Islet of Langerhans (tissue), 1 donor: ENCODE measurements around the gene GREB1L.

Source experiments
- FAIRE-seq: peaks from one replicate; lab custom pipeline; 2011; peaks lifted over from hg19 to GRCh38; lab: Jason Lieb, UNC

GREB1L gene

DNA sequence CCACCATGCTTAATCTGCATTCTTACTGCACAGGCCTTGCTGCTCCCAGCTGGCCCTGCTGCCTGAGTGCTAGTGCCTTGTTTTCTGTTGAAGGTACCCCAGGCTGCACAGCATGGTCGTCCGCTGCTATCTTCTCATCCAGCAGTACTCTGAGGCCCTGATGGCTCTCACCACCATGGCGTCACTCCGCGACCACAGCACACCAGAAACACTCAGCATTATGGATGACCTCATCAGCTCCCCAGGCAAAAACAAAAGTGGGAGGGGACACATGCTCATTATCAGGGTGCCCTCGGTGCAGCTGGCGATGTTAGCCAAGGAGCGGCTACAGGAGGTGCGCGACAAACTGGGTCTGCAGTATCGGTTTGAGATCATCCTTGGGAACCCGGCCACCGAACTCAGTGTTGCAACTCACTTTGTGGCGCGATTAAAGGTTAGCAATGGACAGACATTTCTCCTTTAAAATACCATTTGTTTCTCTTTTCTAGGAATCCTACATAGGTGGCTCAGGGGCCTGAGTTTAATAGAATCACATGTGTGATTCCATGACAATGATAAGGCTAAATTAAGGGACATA, 248.0 kb downstream of the GREB1L start:
- FAIRE-seq, result no peak

- no peak for FAIRE-seq
Measured at GRCh38 chr18:21490748-21491147, 248.7 kb downstream of the GREB1L start.

- no peak for FAIRE-seq
Measured at GRCh38 chr18:21496277-21496835, 254.3 kb downstream of the GREB1L start.

DNA sequence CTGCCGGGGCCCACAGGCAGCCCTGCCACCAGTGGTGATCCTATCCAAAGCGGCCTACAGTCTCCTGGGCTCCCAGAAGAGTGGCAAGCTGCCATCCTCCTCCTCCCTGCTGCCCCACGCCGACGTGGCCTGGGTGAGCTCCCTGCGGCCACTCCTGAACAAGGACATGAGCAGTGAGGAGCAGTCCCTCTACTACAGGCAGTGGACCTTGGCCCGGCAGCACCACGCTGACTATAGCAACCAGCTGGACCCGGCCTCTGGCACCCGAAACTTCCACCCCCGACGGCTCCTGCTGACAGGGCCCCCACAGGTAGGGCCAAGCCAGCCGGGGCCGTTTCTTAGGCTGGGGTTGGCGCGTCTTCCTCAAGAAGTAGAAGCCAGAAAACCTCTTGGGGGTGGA, 258.0 kb downstream of the GREB1L start:
- no peak for FAIRE-seq

- FAIRE-seq, result no peak
Measured at GRCh38 chr18:21502661-21503060, 260.6 kb downstream of the GREB1L start.

GRCh38 chr18:21507913-21508701, 266.1 kb downstream of the GREB1L start:
- no peak for FAIRE-seq

GRCh38 chr18:21509062-21509461, 267.0 kb downstream of the GREB1L start:
- no peak for FAIRE-seq

GRCh38 chr18:21513292-21513691, 271.3 kb downstream of the GREB1L start:
- no peak for FAIRE-seq

- FAIRE-seq, result no peak
Measured at GRCh38 chr18:21513741-21514140, 271.7 kb downstream of the GREB1L start.

GRCh38 chr18:21522530-21522929, 280.5 kb downstream of the GREB1L start:
- no peak for FAIRE-seq

GRCh38 chr18:21525916-21526315, 283.9 kb downstream of the GREB1L start:
- FAIRE-seq, result no peak

- peak; percentile 72 for FAIRE-seq
Measured at GRCh38 chr18:21526463-21526862, 284.4 kb downstream of the GREB1L start.

- FAIRE-seq, result no peak
Measured at GRCh38 chr18:21534327-21534726, 292.3 kb downstream of the GREB1L start.

DNA sequence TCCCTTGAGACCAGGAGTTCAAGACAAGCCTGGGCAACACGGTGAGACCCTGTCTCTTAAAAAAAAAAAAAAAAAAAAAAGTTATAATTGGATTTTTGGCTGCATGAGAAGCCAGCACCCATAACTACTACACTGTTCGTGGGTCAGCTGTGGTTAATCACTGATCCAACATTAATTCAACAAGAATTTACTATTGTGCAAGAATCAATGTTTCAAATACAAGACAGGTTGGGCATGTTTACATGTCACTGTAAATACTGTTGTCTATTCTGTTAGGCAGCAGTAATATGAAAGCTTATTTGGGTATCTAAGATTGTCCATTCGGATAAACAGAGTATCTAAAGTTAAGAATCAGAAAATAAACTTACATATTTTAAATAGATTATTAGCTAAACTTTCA, 296.2 kb downstream of the GREB1L start:
- no peak for FAIRE-seq

- no peak for FAIRE-seq
Measured at GRCh38 chr18:21546423-21546822, 304.4 kb downstream of the GREB1L start.

- FAIRE-seq, result no peak
Measured at GRCh38 chr18:21548647-21549046, 306.6 kb downstream of the GREB1L start.

DNA sequence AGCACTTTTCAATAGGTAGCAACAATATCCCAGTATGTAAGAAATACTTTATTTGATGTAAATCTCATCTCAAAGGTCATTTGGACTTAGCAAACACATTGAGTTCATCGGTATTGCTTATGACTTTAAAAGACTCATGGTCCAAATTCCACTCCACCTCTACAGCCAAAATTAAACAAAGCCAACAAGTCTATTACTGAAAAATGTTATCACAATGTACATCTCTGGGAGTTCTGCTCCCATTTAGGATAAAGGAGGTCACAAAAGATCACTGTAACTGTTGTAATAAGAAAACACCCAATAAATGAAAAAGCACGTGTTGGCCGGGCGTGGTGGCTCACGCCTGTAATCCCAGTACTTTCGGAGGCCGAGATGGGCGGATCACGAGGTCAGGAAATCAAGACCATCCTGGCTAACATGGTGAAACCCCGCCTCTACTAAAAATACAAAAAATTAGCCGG, 308.5 kb downstream of the GREB1L start:
- no peak for FAIRE-seq

DNA sequence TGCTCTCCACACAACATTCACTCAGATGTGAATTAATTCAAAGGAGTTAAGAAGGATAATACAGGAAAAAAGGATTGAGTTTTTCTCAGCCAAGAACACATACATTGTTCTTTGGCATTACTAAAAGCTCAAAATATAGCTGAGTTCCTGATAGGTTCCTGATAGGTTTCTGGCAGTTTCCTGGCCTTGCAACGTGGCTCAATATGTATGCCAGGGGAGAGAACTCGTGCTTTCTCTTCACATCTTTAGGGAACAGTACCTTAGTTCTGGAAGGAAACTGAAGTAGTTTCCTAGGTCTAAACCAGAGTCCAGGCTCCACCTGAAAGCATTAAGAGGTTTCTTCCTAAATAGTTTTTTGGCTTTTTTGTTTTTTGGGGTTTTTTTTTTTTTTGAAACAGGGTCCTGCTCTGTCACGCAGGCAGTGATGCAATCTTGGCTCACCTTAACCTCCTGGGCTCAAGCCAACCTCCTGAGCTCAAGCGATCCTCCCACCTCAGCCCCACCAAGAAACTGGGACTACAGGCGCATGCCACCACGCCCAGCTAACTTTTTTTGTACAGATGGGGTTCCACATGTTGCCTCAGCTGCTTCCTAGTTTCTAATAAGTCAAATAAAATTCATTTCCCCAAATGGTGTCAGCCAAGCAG, 315.7 kb downstream of the GREB1L start:
- no peak for FAIRE-seq

DNA sequence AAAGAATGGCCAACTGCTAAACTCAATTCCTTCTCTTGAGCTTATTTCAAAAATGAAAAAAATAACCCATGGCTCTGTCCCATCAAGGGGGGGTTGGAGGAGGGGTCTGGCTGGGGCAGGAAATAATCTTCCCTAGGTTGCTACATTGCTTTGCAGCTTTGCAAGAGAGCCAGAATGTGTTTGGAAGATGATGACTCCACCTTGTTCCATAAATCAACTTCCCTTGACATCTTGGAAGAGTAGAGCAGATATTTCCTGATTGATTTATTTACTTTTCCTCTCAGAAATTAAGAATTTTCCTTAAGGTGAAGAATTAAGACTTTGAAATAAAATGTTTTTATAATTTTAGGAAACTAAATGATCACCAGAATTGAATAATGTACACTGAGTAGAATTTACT, 317.2 kb downstream of the GREB1L start:
- FAIRE-seq, result no peak

DNA sequence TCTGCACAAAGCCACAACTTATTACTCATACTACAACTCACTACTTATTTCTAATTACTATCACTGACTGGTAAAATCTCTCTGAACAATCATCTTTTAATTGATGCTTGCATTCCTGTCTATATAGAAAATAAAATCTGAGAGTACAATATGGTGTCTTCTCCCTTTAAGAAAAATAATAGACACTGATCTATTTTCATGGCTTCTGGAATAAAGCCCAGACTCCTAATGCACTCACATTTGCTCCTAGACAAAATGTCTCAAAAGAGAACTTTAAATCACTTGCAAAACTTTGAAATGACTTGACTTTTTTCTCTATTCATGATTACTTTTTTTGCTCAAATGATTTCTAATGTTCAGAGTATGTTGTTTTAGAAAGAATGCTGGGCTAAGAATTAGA, 329.7 kb downstream of the GREB1L start:
- FAIRE-seq, result no peak
